ENCODE results near the gene TNIP1.

TNIP1 gene

GRCh38 chr5:151080613-151081430 is at the start of gene TNIP1:
TSS of gene TNIP1 (minus strand) at chr5:151081034. CDS start at chr5:151065095, 15,939 bp downstream.
- in situ Hi-C loops (cut with MboI; ENCODE audit: low sequenced_read_pairs) = no loop called here

GRCh38 chr5:151130235-151130921 is 49.5 kb upstream of the TNIP1 start:
- in situ Hi-C loops (cut with MboI; ENCODE audit: low sequenced_read_pairs) = no loop called here

DNA sequence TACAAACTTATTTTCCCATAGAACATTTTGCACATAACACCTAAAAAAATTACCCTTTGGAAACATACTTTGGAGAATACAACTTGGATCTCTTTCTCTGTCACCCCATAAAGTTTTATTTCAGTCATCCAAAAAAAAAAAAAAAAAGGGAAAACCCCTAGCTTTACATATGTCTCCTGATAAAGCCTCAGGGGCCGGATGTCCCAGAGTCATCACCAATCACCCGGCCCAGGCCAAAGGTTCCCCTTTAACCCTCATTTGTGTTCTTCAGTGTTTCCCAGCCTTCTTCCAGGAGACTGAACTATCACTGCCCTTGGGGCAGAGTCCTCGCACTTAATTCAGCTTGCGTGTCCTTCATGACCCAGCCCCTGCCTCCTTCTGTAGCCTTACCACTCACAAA is 48.0 kb upstream of the TNIP1 start:
- in situ Hi-C loops (cut with MboI; ENCODE audit: low sequenced_read_pairs) = no loop called here

- in situ Hi-C loops (cut with MboI; ENCODE audit: low sequenced_read_pairs) = no loop called here
These were observed 47.1 kb upstream of the TNIP1 start for GRCh38 chr5:151127926-151128325.

DNA sequence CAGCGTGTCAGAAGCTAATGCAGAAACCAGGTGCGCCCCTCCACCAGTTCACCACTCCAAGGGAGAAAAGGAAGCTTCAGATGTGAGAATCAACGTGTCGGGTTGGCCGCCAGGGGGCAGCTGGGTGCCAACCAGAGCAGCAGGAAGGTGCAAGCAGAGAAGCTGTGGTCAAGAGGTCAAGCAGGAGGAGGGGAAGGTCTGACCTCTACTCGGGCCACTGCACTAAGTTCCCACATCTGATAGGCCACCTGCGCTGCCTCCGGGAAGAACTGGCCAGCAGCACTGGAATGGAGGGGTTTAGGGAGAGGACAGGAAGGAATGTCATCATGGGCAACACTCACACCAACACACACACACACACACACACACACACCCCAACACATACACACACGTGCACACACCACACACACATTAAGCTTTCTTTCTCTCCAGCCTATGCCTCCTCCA is 45.4 kb upstream of the TNIP1 start:
- in situ Hi-C loops (cut with MboI; ENCODE audit: low sequenced_read_pairs) = no loop called here

DNA sequence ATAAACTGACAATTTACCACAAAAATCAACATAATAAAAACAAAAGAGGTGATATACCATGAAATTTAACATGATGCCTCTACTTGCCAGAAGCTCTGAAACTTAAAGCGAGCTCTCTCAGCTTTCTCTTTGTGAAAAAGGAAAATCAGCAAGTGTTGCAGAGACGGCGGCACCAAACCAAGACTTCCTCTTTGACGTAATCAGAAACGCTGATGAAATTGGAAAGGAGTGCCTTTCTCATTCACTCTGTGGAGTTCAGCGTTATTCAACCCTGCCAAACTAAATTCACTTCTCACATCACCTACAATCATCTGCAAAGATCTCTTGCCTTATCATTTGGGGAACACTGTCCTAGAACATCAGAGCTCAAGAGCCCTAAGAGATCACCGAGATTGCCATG is 44.6 kb upstream of the TNIP1 start:
- in situ Hi-C loops (cut with MboI; ENCODE audit: low sequenced_read_pairs) = no loop called here

DNA sequence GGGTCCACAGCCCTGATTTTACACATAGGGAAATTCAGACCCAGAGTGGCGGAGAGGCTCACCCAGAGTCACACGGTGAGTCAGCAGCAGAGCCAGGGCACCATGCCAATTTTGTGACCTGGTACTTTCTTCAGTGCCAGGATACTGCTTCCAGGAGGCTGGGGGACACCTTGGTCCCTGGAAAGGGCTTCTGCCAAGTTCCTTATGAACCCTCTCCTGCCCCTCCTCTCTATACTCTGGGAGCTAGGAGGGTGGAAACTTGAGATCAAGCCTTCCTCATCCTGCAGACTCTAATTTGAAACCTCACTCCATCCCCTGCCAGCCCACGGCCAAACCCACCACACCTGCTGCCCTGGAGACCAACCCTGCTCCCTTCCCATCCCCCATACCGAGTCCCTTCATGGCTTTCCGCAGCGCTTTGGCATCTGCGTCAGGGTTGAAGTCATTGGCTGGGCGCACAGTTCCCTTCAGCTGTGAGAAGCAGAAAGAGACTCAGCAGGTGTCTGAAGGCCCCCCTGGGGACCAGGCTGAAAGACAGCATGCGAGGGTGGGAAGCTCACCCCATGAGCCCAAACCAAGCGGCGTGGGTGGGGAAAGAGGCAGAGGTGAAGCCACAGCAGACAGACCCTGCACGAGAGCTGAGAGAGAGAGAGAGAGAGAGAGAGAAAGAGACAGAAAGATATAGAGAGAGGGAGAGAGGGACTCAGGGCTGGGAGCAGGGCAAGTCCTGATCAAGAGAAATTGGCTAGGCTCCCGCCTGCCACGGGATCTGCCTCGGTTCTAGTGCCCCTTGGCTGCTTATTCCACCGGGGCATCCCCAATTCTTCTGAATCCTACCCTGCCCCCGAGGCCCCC is 43.3 kb upstream of the TNIP1 start:
- in situ Hi-C loops (cut with MboI; ENCODE audit: low sequenced_read_pairs) = no loop called here

DNA sequence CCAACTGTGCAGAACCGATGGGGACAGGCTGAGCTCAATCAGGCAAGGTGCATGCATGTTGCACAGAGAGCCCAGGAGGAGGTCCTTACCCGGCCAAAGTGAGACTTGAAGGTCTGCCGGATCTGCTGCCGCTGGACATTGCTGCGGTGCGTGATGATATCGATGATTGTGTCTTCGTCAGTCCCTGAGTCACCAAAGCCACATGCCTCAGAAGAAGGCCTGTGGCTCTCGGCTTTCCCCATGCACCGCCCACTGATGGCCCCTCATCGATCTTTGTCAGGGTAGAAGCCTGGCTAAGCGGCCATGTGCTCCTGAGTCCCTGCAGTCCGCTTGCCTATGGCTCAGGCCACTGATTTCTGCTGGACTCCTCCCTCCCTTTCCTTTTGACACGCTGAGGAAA is 42.0 kb upstream of the TNIP1 start:
- in situ Hi-C loops (cut with MboI; ENCODE audit: low sequenced_read_pairs) = no loop called here

- in situ Hi-C loops (cut with MboI; ENCODE audit: low sequenced_read_pairs) = no loop called here
These were observed 40.8 kb upstream of the TNIP1 start for GRCh38 chr5:151121665-151122064.

- in situ Hi-C loops (cut with MboI; ENCODE audit: low sequenced_read_pairs) = no loop called here
These were observed 40.3 kb upstream of the TNIP1 start for GRCh38 chr5:151121095-151121494.

DNA sequence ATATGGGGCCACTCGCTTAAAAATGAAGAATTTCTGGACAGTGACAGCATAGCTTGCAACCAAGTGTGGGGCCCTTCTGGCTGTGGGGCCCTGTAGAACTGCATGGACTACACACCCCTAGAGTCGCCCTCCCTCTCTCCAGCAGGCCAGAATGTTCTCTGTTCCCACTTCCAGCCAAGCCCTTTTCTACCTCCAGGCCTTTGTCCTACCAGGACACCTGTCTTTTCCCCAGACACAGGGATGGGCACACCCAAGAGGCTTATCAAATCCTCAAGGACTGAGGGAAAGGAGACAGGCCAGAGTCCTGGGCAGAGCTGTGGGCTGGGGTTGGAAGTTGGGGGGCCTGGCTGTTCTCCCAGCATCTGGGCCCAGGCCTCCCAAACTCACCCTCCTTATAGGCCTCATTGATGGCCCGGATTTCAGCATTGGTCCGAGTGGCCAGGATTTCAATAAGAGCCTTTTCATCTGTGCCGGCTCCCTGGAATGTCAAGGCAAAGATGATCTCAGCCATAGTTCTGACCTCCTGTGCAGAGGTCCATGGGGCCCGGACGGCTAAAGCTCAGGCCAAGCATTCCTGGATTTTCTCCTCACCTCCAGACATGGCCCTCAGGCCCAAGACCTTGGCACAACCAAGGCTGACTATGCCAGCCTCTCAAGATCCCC is 38.2 kb upstream of the TNIP1 start:
- in situ Hi-C loops (cut with MboI; ENCODE audit: low sequenced_read_pairs) = no loop called here

DNA sequence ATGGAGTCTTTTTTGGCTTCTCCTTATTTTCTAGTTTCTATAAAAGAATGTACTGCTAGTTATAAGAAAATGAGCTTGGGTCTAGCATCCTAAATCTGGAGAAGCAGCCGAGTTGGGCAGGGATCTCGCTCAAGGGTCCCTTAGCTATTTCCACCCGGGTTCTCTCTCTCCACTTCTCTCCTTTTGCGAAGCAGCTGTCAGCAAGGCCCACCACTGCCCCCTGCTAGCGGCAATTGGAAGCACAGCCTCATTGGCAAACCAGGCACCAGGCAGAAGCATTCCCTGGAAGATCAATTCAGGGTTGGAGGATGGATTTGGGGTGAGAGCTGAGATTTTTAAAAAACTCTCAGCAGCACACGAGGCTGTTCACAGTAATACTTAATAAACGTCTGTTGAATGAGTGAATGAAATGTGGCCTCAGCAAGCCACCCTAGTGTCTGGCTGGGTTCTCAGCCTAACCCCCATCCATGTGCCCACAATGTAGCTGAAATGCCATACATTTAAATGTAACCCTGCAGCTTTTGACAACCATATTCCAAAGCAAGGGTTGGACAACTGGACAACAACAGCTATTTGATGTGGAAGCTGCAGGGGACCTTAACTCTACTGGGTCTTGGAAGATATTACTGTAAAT is 34.6 kb upstream of the TNIP1 start:
- in situ Hi-C loops (cut with MboI; ENCODE audit: low sequenced_read_pairs) = no loop called here

GRCh38 chr5:151113651-151114050 is 32.8 kb upstream of the TNIP1 start:
- in situ Hi-C loops (cut with MboI; ENCODE audit: low sequenced_read_pairs) = no loop called here

DNA sequence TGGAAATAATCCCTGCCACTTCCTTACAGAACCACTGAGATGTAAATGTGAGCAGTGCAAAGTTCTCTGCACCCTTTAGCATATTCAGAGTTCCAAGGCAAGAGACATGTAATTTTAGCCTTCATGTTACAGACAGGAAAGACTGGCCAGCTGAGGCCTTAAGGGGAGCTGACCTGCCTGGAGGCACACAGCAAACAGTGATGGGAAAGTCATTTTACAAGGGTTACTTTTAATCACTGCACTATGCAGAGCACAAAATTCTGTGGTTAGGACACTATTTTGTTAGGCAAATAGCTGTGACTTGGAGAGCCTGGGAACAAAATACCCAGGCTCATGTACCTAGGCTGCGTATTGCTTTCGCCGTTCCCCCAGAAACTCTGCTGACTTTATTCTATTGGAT is 30.2 kb upstream of the TNIP1 start:
- in situ Hi-C loops (cut with MboI; ENCODE audit: low sequenced_read_pairs) = no loop called here

- in situ Hi-C loops (cut with MboI; ENCODE audit: low sequenced_read_pairs) = no loop called here
These were observed 29.4 kb upstream of the TNIP1 start for GRCh38 chr5:151110122-151110681.

GRCh38 chr5:151108566-151108965 is 27.7 kb upstream of the TNIP1 start:
- in situ Hi-C loops (cut with MboI; ENCODE audit: low sequenced_read_pairs) = no loop called here

- in situ Hi-C loops (cut with MboI; ENCODE audit: low sequenced_read_pairs) = no loop called here
These were observed 27.1 kb upstream of the TNIP1 start for GRCh38 chr5:151107738-151108520.

- in situ Hi-C loops (cut with MboI; ENCODE audit: low sequenced_read_pairs) = no loop called here
These were observed 26.2 kb upstream of the TNIP1 start for GRCh38 chr5:151107084-151107483.

GRCh38 chr5:151106509-151106908 is 25.7 kb upstream of the TNIP1 start:
- in situ Hi-C loops (cut with MboI; ENCODE audit: low sequenced_read_pairs) = no loop called here

Measured in hTERT RPE-1 (cell line).